CD1c-positive myeloid dendritic cell (primary cell): ENCODE data around the gene MRPL11.

Experiments
- DNase-seq: peaks from one replicate; pipeline ENCODE4 v3.0.0-alpha.2; 2016; ENCODE audit errors: extremely low spot score

Gene MRPL11

DNA sequence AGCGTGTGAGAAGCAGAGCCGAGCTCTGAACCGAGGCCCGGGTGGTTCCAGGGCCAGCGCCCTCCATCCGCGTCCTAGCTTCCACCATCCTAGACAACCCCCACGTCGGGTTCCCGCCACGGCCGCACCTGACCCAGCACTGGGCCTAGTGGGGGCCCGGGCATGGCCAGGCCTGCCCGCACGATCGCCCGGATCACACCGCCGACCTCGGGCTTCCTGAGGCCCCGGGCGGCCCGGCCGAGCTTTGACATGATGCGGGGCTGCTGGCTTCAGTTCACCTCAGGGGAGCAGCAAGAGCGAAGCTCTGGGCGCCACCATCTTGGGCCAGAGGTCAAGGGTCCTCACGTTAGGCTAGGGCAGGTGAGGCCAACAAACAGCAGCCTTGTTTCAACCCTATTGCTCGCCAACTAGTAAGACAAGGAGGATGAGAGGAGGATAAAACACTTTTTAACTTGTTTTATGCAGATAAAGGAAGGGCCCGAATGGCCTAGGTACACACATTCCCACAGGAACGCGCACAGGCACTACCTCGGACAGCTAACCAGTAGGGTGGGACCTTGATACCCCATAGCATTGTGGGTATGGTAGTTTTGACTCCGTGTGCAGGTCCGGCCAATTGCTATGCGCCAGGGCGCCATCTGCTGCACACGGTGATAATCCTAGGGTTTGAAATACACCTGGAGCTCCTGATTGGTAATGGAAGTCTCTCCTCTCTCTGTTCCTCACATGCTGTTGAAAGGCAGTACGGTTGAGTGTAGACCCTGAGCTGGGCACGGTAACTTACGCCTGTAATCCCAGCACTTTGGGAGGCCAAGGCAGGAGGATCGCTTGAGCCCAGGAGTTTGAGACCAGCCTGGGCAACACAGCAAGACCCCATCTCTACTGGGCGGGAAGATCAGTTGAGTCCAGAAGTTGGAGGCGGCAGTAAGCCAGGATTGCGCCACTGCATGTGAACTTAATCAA lies at the start of gene MRPL11:
TSS of gene MRPL11 (minus strand) at position 345 of the 963 bp plus-strand sequence. CDS start at position 251, 94 bp downstream.
- DNase-seq = peak; percentile 91

DNA sequence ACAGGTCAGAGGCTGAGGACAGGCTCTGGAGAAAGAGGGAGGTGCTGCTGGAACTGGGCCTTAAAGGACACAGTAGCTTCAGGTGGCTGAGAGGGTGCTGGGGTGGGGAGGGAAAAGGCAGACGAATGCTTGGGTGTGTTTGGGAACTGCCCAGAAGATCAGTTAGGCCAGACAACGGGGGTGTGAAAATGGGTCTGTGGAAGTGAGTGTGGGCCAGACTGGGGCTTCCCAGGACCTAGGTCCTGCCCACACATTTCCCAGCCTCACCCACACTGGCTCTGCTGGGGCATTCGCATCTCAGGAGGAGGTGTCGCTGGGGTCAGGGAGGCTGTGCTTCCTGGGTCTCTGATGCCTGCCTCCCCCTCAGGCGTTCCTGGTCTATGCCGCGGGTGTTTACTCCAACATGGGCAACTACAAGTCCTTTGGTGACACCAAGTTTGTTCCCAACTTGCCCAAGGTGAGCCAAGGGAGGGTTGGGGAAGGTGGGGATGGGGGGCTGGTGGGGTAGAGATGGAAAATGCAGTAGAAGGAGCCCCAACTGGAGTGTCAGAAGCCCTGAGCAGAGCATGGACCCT lies 46.2 kb upstream of the MRPL11 start:
- no peak for DNase-seq

DNA sequence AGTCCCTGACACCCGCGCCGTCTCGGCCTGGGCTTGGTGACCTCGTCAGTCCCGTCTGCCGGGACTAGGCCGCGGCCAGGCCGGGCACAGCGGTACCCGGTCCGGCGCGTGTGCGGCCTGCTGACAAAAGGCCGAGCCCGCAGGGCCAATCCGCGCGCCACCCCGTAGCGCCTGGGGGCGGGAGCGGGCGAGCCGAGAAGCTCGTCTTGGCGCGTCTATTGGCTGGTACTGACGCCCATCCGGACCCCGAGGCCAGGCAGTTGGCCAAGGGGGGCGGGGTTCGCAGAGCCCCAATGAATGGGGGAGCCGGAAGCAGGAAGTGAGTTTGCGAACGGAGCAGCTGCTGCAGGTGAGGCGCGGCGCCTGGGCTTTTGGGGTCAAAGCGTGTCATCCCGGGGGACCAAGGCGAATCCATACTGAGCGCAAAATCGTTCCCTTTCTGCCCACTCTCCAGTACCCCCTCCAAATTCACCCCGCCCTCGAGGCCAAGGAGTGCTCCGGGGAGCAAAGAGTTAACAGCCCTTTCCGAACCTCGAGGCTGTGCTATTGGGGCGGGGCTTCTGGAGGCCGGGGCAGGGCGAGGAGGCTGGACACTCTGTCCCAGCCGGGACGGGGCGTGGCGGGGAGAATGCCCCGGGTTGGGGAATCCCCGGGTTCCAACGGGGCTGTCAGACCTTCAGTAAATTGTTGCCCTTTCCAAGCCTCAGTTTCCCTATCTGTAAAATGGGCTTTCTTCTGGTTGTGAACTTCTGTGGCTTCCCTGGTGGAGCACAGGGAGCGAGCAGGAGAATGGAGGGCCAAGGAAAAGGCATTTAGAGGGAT lies 41.7 kb upstream of the MRPL11 start, which contains the start of gene DPP3:
TSS of gene DPP3 (plus strand) at position 318 of the 822 bp plus-strand sequence. CDS start 1,767 bp downstream, outside the sequence.
- peak; percentile 99 for DNase-seq

DNA sequence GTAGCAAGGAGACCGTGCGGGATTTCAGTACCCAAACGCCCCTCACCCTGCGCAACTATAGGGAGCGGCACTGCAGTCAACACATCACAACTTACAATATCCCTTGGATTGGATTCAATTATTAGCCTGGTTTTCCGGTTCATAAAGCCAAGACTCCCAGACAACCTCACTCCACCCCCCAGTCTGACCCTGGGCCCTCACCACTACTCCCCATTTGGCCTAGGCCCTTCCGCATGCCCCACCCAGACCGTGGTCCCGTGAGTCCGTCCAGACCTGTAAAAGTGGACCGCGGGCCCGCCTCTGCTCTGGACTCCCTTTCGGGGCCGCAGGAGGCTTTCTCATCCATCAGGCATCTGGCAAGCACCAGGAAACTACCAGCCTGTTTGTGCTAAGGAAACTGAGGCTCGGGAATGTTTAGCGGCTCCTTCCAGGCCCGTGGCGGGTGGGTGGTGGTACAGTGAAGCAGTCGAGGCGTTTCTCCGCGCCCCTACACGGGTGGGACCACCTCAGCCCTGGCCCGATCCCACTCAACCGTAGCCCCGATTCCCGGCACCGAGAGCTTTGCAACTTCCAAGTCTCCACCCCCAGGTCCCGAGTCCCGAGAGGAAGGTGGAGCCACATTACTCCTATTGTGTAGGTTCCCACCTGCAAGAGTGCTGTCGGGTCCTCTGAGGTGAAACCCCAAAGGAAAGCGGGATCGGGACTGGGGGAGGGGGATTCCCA lies 40.9 kb upstream of the MRPL11 start:
- peak; percentile 18 for DNase-seq

DNA sequence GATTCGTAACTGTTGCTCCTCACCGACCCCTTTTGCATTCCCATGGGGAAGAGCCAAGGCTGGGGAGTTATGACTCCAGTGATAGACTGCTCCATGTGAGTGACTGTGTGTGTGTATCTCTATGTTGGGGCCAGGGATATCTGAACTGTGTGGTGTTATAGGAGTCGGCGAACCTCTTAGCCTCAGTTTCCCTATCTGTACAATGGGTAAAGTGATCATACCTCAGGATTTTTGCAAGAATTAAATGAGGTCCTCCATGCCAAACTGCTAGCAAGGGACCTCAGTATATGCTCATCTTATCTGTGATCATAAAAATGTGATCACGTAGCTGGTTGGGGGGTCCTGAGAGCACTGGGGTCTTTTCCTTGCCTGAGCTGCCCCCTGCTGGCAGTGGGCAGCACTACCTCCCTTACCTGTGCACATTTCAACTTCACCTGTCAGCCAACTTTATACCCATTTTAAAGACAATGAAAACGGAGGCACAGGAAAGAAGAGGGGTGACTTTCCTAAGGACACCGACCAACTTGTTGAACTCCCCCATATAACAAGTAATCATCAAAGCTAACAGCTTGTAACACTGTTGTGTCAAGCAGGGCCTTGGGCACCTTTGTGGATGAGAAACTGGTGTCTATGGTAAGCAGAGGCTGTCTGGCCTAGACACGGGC lies 40.2 kb upstream of the MRPL11 start:
- DNase-seq = peak; percentile 13

DNA sequence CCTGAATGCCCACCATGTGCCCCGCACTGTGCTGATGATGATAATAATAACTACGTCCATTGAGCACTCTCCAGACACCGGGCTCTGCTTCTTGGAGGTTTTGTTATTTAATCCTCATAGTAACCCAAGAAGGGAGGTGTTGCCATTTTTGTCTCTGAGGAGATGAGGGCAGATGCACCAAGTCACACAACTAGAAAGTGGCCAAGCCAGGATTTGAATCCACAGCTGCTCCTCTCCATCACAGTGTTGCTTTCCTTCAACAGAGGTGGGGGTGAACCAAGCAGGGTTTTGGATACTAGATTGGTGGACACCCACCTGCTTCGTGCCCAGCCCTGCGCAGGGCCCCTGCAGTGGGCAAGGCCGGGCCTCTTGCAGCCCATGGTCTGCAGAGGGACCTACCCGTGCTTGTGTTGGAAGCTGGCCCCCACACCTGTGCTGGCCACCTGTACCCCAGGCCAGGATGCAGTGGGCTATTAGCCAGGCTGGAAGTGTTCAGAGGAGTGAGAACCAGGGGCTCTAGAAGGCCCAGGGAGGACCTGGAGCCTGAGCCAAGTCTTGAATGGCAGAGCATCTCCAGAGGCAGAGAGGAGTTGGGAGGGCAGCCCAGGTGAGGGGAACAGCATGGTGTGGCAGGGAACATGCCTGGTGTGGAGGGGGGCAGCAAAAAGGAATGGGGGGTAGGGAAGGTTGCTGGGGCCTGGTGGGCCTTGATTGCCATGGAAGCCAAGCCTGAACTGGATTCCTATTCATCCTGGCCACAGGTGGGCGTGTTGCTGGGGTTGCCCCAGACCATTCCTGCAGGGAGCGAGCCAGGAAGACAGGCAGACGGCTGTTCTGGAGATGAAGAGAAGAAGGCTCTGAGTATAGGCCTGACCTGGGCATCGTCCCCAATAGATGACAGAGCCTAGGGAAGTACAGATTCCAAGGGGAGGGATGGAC lies 38.9 kb upstream of the MRPL11 start:
- DNase-seq = no peak

DNA sequence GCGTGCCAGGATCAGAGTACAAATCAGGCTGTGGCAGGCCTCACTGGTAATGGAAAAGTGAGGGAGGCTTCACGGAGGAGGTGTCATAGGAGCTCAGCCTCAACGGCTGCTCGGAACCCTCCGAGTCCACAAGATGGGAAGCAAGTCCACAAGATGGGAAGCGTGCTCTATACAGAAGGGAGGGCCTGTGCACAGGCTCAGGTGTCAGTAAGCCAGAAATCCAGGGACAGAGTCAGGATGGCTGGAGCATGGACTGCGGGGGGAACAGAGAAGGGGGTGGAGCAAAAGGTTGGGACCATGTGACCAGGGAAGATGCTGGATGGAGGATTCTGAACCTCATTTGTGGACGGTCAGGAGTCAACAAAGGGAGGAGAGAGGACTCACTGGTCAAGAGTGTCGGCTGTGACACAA lies 38.2 kb upstream of the MRPL11 start:
- DNase-seq = no peak

DNA sequence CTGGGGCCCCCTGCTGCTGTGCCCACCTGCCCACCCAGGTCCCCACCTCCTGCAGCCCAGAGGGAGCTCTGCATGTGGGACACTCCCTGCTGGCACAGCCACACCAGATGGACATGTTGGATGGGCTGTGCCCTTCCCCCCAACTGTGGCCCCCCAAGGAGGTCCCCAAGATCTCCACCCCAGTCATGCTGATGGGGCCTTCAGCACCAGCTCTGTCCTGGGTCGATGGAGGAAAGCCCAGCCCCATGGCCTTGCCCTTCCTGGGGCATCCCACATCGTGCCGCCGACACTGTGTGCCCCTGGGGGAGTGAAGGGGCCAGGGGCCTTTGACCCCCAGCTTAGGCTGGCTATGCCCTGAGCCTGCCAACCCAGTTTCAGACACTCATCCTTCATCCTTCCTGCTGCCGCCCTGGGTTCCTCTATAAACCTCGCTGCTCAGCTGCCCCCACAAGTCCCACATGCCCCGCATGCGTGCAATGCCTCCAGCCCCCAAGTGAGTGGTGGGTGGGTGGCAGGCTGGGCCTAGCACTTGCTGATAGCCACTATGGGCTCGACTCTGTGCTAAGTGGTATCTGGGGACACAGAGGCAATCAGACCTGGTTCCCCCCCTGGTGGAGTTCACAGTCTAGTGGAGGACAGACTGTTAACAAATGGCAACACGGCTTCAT lies 37.7 kb upstream of the MRPL11 start:
- DNase-seq = no peak

DNA sequence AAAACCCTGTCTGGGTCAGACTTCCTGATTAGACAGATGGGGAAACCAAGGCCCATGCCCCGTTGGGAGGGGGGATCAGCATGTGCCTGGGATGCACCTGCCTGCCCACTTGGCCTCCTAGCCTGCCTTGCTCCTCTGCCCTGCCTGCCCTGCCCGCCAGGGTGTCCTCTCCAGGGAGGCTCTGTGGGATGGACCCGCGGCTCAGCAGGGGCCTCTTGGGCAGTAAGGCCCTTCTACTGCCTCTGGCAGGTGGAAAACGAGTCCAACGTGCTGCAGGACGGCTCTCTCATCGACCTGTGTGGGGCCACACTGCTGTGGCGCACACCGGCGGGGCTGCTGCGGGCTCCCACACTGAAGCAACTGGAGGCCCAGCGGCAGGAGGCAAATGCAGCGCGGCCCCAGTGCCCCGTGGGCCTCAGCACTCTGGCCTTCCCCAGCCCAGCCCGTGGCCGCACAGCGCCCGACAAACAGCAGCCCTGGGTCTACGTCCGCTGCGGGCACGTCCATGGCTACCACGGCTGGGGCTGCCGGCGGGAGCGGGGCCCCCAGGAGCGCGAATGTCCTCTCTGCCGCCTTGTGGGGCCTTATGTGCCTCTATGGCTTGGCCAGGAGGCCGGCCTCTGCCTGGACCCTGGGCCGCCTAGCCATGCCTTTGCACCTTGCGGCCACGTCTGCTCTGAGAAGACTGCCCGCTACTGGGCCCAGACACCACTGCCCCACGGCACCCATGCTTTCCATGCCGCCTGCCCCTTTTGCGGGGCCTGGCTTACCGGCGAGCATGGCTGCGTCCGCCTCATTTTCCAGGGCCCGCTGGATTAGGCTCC lies 36.9 kb upstream of the MRPL11 start:
- DNase-seq = no peak

DNA sequence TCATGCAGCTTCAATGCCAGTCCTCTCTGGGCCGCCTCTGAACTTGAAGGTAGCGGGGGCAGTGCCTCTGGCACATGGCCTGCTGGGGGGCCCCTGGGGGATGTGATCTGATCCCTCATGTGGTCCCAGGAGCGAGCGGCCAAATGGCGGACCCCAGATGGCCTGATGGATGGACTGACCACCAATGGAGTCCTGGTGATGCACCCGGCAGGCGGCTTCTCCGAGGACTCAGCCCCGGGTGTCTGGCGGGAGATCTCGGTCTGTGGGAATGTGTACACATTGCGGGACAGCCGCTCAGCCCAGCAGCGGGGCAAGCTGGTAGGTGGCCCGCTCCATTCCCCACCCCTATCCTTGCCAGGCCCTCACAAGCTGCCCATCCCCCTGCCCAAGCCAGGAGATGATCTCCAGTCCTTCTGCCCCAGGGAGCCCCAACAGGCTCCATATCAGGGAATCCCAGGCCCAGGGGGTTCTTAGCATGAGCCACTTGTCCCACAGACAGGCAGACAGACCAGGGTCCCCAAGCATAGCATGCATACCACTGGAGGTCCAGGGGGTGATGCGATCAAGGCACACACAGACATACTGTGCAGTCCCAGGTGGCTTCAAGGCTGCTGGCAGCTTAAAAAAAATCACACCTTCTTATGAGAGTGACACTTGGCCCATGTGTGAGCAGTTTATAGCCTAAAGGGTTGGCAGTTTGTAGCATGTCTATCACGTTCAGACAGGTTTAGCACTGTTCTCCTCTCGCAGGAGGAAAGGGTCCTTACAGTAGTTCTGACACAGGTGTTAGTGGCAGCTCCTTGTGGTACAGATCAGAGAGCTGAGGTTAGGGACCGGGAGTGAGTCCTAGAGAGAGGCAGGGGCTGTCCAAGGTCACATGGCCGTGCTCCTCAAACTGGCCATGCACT lies 35.2 kb upstream of the MRPL11 start:
- no peak for DNase-seq

DNA sequence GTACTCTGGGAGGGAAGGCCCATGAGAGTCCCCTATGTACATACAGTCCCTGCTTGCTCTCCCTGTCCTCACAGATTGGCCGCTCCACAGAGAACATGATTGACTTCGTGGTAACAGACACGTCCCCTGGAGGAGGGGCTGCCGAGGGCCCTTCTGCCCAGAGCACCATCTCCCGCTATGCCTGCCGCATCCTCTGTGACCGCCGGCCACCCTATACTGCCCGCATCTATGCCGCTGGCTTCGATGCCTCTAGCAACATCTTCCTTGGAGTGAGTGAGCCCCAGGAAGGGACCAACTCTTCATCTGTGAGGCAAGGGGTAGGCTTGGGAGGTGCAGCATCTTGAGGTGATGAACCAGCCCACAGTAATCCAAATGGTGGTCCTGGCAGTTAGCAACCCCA lies 34.5 kb upstream of the MRPL11 start:
- DNase-seq = no peak

DNA sequence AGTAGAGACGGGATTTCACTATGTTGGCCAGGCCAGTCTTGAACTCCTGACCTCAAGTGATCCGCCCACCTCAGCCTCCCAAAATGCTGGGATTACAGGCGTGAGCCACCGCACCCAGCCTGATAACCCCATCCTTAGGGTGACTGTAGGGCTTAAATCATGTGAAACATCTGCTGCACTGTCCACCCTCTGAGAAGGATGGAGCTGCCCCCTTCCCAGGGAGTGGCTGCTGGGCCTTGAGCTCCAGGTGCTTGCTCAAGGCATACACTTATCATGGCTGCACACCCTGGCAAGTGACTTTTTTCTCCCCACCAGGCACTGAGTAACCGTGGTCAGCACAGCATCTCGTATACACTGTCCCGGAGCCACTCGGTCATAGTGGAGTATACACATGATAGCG lies 33.4 kb upstream of the MRPL11 start:
- no peak for DNase-seq

DNA sequence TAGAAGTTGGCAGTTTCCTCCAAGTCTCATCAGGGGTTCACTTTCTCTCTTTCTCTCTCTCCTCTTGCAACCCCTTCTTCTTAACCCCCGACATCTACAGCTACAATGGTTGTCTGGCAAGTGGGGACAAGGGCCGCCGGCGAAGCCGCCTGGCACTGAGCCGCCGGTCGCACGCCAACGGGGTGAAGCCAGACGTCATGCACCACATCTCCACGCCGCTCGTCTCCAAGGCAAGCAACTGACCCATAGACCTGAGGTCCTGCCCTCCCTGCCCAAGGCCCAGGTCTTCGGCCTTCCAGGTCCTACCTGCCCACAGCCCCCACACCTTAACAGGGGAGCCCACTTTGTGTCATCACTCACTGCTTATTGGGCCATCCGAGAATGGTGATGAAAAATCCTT lies 32.5 kb upstream of the MRPL11 start:
- DNase-seq = no peak

DNA sequence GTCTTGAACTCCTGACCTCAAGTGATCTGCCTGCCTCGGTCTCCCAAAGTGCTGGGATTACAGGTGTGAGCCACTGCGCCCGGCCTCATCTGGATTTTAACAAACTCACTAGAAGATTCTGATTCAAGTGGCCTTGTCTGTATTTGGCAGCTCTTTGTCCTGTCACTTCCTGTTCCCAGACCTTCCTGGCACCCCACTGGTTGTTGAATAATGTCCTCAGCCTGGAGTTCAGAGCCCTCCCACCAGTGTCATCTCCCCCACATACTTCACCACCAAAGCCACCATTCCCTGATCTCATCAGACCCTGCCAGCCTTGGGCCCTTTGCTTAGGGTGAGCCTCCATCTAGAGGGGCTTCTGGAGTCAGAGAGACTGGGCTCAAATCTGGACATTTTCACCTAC lies 31.4 kb upstream of the MRPL11 start:
- DNase-seq = no peak

DNA sequence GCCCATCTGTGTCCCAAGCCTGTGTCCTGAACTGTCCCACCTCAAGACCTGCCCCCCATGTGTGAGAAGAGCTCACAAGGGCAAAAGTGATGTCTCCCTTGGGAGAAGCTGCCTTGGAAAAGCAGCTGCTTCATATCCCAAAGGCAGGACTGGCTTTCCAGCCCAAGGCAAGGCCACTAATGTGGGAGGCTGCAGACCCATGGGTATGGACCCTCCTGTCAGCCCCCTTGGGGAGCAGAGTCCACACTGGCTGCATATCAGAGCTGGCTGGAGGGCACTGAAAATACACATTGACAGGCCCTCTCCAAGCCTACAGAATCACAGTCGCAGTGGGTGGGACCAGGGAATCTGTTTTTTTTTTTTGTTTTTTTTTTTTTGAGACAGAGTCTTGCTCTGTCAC lies 30.8 kb upstream of the MRPL11 start:
- DNase-seq = no peak

DNA sequence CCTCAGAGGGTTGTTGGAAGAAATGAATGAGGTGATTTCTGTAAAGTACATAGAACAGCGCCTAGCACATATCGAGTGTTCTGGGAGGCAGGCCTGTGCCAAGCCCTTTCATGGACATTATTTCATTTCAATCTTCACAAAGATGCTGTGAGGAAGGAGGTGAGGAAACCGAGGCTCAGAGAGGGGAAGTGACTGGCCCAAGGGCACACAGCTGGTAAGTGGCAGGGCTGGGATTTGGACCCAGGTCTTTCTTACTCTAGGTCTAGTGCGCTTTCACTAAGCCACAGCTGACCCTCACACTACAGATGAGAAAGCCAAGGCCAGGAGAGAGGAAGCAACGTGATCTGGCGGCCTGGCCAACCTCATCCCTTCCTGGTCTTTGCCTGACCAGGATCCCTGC lies 30.0 kb upstream of the MRPL11 start:
- DNase-seq = no peak

DNA sequence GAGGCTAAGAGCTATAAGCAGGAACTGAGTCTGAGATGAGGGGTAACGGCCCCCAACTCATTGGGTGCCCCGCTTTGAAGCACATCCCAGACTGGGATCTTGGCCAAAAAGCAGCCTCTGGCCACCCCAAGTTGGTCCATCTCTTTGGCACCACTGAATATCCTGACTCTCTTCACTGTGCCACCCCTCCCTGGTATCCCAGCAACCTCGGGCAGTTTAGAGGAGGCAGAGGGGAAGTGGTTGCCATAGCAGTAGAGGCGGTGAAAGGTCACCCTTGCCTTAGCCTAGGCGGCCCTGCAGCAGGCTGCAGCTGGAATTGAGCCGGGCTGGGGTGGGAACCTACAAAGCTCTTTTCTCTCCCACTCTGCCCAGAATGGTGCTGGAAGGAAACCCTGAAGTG lies 29.1 kb upstream of the MRPL11 start:
- DNase-seq = peak; percentile 88
